ENCODE results near the gene CHRNA4.

DNA sequence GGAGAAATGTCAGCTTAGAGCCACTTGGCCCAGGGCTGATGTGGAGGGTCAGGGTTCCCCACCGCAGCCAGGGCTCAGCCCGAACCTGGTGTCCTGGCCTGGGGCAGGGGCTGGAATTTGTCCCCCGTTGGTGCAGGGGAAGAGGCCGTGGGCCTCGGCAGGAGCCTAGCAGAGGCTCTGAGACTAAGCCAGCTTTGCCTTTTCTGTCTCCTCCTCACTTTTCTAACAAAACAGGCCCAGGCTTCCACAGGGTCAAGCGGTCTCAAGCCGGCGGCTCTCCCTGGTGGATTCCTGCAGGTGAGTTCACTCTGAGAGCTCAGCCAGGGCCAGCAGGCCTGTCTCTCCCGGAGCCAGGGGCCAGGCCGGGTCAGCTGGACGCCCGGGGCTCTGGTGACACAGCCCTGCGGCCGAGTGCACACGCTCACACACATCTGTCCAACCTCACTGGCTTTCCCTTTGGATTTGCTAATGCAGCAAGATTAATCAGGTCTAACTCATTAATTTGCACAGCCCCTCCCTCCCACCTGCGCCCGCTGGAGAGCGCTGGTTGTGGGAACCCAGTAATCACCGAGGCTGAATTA lies 2.9 kb upstream of the CHRNA4 start:
- TF ChIP-seq SUZ12 (IDR thresholded peaks at IDR 0.05) (no peak), TARDBP (IDR thresholded peaks at IDR 0.05) (no peak), ZNF384 (IDR thresholded peaks at IDR 0.05) (no peak), FOXK2 (IDR thresholded peaks at IDR 0.05) (no peak), FOXM1 (IDR thresholded peaks at IDR 0.05; ENCODE audit: borderline replicate concordance) (no peak), BHLHE40 (IDR thresholded peaks at IDR 0.05; ENCODE audit: borderline replicate concordance) (no peak), ELF4 (IDR thresholded peaks at IDR 0.05) (no peak), ARNT (IDR thresholded peaks at IDR 0.05) (no peak), FOXA1 (IDR thresholded peaks at IDR 0.05) (no peak), SP1 (IDR thresholded peaks at IDR 0.05) (no peak), CTBP1 (IDR thresholded peaks at IDR 0.05; ENCODE audit: borderline replicate concordance) (no peak), NFRKB (IDR thresholded peaks at IDR 0.05) (no peak), PKNOX1 (IDR thresholded peaks at IDR 0.05) (no peak)
